T-helper 1 cell treated with Interleukin-12 subunit alpha and Interleukin-12 subunit beta and Interleukin-4 antibody, amounts not matched to agents 30 ng/mL and 1 ng/mL, for 36 hours (primary cell): ENCODE measurements around the gene USF1. TPM values are rescaled to one million over a fixed set of nuclear protein-coding genes. Genes with fewer than 3 reads are reported as not detected.

Source experiments
- intact Hi-C: fragments of 100-400 bp; cut with micrococcal nuclease; formaldehyde crosslinking; loops from one replicate; pipeline ENCODE4 v1.15.1; 2024
- total RNA-seq: library from RNA; stranded (reverse); gene quantifications from 2 replicates; pipeline ENCODE4 v1.2.3, GENCODE V29; 2022

The USF1 gene
- total RNA-seq, 1 donor from 2014 or later, result 86.9 TPM

- intact Hi-C loops, result loop anchor here (2.0 kb wide), 2 partner anchors 25 to 73 kb away; partner anchors contain the start of genes ARHGAP30 and F11R
Measured at GRCh38 chr1:160996178-160996577, 49.6 kb downstream of the USF1 start.

DNA sequence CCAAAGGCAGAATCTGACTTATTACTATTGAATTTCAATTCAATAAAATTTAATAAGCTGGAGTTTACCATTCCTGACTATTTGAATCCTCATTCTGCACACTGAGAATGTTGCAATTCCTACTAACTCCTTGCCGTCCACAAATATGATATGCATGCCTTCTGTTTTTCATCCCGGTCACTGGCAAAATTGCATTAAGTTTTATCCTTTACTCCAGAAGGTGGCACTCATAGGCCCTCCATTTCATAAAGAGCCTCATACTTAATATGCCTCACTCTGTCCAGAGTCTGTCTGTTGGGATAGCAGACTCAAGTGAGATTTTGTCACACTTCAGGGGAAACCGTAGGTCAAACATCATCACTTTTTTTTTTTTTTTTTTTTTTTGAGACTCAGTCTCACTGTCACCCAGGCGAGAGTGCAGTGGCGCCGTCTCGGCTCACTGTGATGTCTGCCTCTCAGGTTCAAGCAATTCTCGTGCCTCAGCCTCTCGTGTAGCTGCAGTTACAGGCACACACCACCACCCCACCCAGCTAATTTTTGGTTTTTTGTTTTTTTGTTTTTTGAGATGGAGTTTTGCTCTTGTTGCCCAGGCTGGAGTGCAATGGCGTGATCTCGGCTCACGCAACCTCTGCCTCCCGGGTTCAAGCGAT is 52.1 kb downstream of the USF1 start:
- intact Hi-C loops, result loop anchor here (1.0 to 5.0 kb wide), 2 partner anchors 104 to 216 kb away; no protein-coding TSS in a partner anchor

DNA sequence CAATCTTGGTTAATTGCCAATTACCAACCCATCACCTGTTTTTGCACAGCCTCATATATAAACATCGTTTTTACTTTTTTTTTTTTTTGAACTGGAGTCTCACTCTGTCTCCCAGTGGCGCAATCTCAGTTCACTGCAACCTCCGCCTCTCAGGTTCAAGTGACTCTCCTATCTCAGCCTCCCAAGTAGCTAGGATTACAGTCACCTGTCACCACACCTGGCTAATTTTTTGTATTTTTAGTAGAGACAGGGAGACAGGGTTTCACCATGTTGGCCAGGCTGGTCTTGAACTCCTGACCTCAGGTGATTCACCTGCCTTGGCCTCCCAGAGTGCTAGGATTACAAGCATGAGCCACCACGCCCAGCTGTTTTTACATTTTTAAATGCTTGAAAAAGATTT is 53.7 kb downstream of the USF1 start:
- intact Hi-C loops, result loop anchor here (5.0 kb wide), 1 partner anchor 215 kb away; no protein-coding TSS in a partner anchor

Other genes starting within 250 kb of the USF1 start
- 3.0 and 3.9 TPM in 2 replicates for gene LY9, start 249.8 kb downstream of the USF1 start, total RNA-seq
- gene CD244, start 183.1 kb downstream of the USF1 start, total RNA-seq, result 1.9 and 2.2 TPM in 2 replicates
- gene ITLN1, start 160.8 kb downstream of the USF1 start, total RNA-seq, result not detected in 2 replicates
- not detected in 2 replicates for gene ITLN2, start 91.2 kb downstream of the USF1 start, total RNA-seq
- 17.4 and 19.7 TPM in 2 replicates for gene F11R, start 24.8 kb downstream of the USF1 start, total RNA-seq
- 40.8 and 43.5 TPM in 2 replicates for gene TSTD1, start 7.0 kb downstream of the USF1 start, total RNA-seq
- gene ARHGAP30, start 23.9 kb upstream of the USF1 start, total RNA-seq, result 301 and 314 TPM in 2 replicates
- not detected in 2 replicates for gene NECTIN4, start 43.6 kb upstream of the USF1 start, total RNA-seq
- gene KLHDC9, start 52.4 kb upstream of the USF1 start, total RNA-seq, result not detected in 2 replicates
- 71.4 and 71.5 TPM in 2 replicates for gene PFDN2, start 72.1 kb upstream of the USF1 start, total RNA-seq
- 39.1 and 40.6 TPM in 2 replicates for gene NIT1, start 72.1 kb upstream of the USF1 start, total RNA-seq
- 41.5 and 47.6 TPM in 2 replicates for gene DEDD, start 86.7 kb upstream of the USF1 start, total RNA-seq
- gene UFC1, start 108.0 kb upstream of the USF1 start, total RNA-seq, result 109 TPM in 2 replicates
- gene USP21, start 113.5 kb upstream of the USF1 start, total RNA-seq, result 30.6 and 33.6 TPM in 2 replicates
- gene PPOX, start 120.4 kb upstream of the USF1 start, total RNA-seq, result 29.5 and 30.7 TPM in 2 replicates
- gene B4GALT3, start 131.5 kb upstream of the USF1 start, total RNA-seq, result 56.3 and 58.4 TPM in 2 replicates
- 2.2 and 2.4 TPM in 2 replicates for gene ADAMTS4, start 153.1 kb upstream of the USF1 start, total RNA-seq
- 82.8 and 88.5 TPM in 2 replicates for gene NDUFS2, start 156.4 kb upstream of the USF1 start, total RNA-seq
- gene FCER1G, start 169.3 kb upstream of the USF1 start, total RNA-seq, result 1.7 and 2.9 TPM in 2 replicates
- not detected in 2 replicates for gene APOA2, start 177.7 kb upstream of the USF1 start, total RNA-seq
- gene TOMM40L, start 180.1 kb upstream of the USF1 start, total RNA-seq, result 26.4 and 27.1 TPM in 2 replicates
- gene NR1I3, start 192.2 kb upstream of the USF1 start, total RNA-seq, result not detected in 2 replicates
- gene PCP4L1, start 212.8 kb upstream of the USF1 start, total RNA-seq, result 0.15 and 0.29 TPM in 2 replicates